SIG-M5 treated with dmso at 0.1 percent for 504 hours (cell line): Measurements from ENCODE around the gene MAGI1.

Experiments
- DNase-seq: peaks from one replicate; lab custom pipeline; 2025; ENCODE audit not compliant: unreplicated experiment; lab: John Stamatoyannopoulos, UW

Gene MAGI1

DNA sequence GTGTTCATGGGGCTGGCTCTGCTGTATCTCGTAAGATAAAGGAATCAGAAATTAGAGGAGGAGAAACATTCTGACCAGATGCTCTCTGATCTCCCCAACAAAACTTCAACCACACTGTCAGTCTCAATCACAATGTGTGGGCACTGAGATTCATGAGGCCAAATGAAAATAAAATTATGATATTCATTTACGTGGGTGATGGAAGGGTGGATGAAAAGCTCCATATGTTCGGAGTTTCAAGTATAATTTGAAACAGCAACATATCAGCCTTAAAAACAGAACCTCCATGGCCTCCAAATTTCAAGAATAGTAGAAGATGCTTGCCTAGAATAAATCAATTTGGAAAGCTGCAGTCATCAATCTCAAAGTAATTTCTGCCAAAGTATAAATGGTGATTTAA, 363.7 kb downstream of the MAGI1 start:
- DNase-seq = no peak

DNA sequence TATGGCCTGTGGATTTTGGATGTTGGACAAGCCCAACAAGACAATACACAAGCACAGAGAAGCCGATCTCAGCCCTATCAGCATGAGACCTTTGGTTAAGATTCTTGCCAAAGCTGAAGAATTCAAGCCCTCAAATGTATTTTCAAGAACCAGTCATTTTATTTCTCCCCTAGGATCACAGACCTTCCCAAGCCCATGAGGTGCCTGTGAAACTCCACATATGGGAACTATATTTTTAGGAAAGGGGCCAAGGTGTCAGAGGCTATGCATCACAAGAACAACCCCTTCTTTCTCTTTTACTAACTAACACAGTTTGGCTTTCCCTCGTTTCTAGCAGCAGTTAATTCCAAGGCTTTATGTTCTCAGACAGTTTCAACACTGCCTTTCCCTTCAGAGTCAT, 364.5 kb downstream of the MAGI1 start:
- no peak for DNase-seq

DNA sequence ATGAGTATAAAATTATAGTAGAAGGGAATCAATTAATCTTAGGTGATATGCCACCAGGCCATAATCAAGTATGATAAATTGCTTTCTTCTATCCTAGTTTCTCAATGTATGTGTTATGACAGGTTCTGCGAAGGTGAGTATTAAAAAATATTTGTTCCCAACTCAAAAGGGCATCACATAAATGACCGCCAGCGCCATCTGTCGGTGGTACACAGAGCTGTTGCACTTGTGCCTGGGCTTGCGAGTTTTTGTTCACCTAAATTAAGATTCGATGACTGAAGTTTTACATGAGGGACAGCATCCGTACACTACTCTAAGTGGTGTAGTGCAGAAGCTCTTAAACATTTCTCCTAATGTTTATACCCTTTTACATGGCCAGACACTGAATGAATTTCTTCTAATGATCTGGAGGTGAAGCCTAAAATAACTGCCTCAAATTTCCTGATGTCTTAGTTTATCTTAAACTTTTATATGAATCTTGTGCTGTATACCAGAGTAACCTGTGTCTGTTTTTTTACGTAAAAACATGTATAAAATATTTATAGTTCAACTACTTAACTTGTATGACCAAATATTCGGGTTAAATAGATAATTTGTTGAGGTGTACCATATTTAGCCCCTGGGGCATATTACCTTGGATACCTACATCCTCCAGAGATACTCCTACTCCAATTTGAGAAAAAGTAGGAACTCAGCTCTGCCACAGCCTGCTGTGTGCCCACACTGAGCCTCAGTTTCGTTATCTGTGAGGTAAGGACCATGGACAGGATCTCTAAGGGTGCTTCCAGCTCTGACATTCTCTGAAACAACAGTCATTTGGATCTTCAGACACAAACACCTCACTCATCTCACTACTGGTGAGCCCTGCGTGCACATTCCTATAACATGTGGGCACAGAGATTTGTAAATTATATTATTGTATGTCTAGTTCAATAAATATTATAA, 365.6 kb downstream of the MAGI1 start:
- DNase-seq = peak; percentile 13

DNA sequence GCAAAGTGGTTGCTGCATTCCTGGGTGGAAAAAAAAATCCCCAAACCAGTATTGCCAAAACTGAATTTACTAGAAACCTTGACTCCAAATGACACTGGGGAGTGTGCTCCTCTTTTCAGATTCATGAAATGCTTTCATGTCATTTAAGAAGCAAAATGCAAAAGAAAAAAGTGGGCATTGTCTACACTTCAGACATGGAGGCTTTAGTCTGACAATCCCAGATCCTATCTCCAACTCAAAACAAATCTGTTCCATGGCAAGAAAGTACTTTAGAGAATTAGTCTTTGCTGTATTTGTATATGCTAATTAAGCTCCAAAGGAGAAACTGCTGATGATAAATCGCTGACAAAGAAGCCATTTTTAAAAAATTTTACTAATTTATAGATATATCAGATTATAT, 366.7 kb downstream of the MAGI1 start:
- DNase-seq = no peak

DNA sequence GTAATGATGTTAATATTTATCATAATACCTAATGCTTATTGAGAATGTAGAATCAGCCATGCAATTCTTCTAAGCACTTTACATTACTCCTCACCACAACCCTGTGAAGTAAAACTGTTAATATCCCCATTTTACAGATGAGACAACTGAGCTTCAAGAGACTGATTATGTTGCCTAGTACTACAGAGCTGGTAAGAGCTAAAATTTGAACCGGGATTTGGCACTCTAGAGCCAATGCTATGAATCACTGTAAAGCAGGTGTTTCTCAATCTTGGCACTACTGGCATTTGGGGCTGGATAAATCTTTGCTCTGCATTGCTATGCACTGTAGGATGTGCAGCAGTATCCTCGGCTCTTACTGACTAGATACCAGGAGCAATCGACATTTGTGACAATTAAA, 367.7 kb downstream of the MAGI1 start:
- no peak for DNase-seq

DNA sequence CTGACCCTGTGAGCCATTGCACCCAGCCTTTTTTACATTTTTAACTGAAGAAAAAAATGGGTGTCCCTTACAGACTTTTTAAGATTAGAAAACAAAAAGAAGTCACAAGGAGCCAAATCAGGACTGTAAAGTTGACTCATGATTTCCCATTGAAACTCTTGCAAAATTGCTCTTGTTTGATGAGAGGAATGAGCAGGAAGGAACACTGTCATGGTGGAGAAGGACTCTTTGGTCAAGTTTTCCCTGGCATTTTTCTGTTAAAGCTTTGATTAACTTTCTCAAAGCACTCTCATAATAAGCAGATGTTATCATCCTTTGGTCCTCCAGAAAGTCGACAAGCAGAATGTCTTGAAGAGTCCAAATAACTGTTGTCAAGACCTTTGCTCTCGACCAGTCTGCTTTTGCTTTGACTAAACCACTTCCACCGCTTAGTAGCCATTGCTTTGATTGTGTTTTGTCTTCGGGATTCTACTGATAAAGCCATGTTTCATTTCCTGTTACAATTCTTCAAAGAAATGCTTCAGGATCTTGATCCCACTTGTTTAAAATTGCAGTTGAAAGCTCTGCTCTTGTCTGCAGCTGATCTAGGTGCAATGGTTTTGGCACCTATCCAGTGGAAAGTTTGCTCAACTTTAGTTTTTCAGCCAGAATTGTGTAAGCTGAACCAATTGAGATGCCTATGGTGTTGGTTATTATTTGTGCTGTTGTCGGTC, 369.4 kb downstream of the MAGI1 start:
- DNase-seq = no peak

DNA sequence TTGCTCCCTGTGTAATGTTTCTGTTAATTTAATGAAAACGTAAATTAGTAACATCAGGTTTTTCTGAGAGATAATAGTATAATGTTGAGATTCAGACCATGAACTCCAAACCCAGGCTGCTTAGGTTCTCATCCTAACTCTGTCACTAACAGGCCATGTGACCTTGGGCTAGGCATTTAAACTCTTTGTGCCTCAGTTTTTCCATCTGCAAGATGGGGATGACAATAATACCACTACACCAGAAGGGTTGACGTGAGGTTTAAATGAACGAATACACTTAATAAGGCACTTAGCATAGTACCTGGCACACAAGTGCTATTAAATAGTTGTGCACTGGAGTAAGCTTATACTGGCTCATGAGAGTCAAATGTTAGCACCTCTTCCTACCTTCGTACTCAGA, 370.8 kb downstream of the MAGI1 start:
- no peak for DNase-seq

DNA sequence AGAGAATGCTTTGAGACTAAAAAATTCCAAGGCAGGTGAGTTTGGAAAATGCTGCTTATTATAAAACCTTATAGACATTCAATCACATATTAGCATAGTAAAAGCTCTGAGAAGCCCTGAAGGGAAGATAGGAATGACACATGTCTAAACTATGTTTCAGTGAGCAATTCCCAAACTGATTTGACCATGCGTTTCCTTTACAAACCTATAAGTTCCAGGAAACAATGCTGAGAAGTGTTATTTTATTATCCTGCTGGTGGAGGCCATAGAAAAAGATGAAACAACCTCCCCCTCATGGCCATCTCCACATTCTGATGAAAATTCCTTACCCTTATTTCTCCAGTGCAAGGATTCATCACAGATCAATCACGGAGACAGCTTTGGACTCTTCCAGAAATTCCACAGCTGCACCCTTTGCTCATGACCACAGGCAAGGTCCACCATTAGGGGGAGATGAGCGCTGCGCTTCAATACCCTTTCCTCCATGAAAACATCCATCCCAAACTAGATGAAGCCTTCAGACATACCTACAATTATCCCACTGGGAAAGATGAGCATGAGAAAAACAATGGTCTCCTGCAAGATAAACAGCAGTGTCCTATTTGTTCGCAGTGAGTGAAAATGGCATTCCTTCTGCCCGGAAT, 372.1 kb downstream of the MAGI1 start:
- no peak for DNase-seq

DNA sequence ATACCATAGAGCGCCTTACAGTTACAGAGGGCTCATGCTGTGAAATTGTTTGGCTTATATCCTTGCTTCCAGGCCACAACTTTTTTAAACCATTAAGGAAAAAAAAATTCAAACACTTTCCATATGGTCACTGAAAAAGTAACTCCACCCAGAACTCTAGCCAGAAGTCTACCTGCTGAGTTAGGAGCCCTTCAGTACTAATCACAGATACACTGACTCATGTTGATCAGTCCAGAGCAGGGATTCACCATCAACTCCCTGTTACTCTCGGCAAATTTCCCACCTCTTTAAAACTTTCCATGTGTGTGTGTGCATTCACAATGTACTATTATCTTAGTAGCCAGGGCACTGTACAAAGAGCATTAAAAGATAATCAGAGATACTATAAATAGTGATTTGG, 372.8 kb downstream of the MAGI1 start:
- no peak for DNase-seq

DNA sequence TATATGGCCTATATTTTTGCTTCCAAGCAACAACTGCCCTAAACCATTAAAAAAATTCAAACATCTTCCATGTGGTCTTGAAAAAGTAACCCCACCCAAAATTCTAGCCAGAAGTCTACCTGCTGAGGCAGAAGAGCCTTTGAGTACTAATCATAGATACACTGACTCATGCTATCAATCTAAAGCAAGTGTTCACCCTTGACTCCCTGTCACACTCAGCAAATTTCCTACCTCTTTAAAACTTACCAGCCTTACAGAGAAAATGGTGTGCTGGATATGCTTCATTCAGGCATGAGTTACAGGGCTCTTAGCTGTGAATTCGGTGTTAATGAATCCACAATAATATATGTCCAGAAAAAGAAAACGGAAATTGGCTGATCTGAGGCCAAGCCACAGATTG, 373.8 kb downstream of the MAGI1 start:
- DNase-seq = no peak

DNA sequence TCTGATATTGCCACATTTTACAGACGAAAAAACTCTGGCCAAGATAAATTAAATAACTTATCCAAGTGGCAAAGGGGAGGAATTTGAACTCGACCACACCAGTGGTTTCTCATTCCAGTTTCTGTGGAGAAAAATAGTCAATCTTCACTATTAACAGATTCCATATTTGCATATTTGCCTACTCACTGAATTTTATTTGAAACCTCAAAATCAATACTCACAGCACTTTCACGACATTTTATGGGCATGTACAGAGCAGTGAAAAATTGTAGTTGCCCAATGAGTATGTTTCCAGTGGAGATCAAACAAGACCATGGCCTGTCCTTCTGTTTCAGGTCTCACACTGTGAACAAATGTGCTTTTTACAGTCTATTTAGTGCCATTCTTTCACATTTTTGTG, 374.3 kb downstream of the MAGI1 start:
- no peak for DNase-seq

DNA sequence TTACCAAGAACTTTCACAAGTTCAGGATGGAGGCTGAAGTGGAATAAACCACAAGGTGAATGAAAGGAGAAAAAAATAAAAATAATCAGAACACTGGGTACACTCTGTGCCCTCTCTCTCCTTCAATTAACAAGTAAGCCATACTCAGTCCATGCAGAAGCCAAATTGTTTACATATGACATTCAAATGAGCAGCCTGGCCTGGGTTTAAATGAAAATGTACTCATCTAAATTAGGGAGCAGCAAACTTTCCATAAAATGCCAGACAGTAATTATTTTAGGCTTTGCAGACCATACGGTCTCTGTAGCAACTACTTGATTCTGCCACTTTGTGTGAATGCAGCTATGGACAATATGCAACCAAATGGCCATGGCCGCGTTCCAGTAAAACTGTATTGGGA, 376.6 kb downstream of the MAGI1 start:
- no peak for DNase-seq

DNA sequence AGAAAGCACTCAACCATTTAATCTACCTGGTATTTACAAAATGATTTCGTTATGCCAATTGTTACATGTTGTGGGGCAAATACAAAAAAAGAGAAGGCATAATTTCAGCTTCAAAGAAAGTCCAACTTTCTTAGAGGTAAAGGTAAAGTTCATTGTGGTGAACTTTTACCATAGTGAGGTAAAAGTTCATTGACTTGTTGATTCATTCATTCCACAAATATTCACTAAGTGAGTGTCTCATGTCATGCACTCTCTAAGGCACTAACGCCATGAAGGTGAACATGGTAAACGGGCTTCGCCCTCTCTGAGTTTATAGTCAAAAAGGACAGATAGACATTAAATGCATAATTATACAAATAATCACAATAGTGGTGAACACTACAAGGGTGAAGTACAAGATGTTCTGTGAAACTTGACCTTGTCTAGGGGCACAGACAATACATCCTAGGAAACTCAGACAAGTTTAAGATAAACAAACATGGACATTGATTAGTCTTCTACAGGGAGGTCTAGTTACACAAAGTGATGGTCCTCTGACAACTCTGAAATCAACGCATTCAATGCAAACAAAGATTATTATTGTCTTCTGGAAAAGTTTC, 378.6 kb downstream of the MAGI1 start:
- no peak for DNase-seq

DNA sequence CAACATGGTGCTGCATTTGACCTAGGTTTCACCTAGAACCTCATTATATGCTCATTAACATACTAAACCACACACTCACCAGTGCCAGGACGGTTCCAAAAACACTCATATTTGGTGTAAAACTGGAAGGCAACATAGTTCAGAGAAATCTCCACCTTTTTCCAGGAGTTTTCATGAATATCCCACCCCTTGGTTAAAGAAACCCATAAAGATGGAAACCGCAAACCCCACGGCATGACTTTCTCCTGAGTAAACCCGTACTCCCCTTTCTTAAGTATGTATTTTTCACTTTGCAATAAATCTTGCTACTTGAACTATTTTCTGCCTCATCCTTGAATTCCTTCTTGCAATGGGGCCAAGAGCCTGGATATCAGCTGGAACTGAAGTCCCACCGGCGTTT, 379.3 kb downstream of the MAGI1 start:
- DNase-seq = no peak

DNA sequence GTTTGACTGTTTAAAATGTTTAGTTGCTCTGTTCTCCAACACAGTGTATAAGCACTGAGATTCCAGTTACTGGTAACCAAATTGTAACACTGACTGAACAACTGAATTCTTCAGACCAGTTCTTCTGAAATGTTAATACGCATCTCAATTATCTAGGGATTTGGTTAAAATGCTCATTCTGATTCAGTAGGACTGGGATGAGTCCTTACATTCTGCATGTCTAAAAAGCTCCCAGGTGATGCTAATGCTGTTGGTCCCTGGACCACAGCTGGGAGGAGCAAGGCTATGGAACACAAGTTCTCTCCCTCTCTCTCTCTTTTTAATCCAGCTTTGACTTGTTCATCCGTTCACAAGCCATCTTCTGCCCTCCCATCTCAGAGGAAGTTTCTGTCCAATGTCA, 380.3 kb downstream of the MAGI1 start:
- DNase-seq = no peak

DNA sequence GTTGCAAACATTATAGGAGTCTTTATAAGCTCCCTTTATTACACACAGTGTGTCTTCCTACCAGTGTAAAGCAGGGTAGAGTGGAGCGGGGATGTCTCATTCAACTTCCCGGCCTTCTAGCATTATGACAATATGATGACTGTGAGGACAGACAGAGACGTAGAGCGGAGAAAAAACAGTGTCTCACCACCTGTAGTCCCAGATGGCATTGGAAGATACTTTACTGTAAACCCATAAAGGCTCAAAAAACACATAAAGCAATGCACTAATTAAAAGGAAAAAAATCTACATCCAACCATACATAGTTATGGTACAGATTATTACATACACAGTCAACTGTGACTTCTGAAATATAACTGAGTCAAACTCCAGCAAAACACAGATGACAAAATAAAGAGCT, 383.7 kb downstream of the MAGI1 start:
- DNase-seq = no peak

DNA sequence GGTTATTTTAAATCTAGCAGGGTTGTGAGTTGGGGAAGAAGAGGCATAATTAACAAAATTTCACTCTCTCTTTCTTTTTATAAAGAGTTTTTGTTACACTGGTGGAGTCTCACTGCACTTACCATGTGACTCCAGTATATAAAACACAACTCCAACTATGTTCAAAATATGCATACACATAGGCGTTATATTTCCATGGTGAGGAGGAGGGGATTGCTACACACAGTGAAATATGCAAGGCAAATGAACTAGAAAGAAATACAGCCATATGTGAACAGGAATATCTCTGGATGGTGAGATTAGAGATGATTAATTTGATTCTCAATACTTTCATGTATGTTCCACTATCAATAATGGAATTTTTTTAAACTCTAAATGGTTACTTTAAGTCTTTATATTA, 385.0 kb downstream of the MAGI1 start:
- no peak for DNase-seq

DNA sequence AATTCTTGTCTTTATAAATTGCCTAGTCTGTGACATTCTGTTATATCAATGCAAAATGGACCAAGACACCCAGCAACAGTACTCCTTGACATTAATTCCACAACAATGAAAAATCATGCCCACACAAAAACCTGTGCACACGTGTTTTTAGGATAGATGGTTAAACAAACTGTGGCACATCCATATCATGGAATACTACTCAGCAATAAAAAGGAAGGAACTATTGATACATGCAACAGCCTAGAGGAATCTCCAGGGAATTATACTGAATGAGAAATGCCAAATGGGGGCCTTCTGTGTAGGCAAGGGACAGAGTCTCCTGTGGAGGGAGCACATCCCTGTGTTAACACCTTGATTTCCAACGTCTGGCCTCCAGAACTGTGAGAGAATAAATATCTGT, 388.5 kb downstream of the MAGI1 start:
- no peak for DNase-seq

DNA sequence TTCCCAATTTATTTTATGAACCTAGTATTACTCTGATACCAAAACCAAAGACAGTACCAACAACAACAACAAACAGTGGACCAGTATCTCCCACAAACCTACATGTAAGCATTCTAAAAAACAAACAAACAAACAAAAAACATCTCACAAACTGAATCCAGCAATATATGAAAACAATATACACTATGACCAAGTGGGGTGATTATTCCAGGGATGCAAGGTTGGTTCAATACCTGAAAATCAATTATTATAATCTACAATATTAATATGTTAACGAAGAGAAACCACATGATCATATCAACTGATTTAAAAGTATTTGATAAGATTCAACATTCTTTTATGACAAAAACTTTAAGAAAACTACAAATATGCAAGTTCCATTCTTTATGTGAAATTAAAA, 391.3 kb downstream of the MAGI1 start:
- DNase-seq = no peak

DNA sequence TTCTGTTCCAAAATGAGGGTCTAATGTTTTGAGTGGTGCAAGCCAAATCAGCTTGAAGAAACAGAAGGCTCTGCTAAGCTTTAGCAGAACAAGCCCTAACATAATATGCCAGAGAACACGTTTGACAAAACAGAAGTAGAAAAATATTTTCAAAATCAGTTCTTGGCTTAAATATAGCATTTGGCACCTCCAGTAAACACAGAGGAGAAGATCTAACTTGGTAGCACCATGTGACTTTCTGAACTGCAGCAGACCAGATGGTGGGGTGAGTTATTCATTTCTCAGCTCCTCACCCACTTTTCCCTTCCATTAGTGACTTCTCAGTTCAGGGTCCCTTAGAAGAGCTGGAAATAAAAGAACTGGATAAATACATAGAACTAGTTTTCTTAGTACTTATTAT, 395.8 kb downstream of the MAGI1 start:
- no peak for DNase-seq

DNA sequence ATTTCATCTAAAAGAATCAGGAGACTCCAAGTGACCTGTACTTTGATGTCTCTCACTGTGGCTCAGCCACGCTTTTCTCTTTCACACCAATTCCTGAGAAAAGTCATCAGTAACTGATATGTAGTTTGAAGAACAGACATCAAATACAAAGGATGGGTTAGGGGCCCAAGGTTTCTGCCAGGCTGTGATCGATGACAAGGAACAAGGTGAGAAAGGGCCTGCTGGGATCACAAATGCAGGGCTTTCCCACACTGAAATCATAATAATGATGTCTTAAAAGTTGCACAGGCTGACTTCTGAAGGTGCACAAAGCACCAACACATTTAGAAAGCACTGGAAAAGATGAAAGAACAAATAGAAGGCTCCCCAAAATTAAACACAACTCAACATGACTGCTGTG, 396.9 kb downstream of the MAGI1 start:
- no peak for DNase-seq

DNA sequence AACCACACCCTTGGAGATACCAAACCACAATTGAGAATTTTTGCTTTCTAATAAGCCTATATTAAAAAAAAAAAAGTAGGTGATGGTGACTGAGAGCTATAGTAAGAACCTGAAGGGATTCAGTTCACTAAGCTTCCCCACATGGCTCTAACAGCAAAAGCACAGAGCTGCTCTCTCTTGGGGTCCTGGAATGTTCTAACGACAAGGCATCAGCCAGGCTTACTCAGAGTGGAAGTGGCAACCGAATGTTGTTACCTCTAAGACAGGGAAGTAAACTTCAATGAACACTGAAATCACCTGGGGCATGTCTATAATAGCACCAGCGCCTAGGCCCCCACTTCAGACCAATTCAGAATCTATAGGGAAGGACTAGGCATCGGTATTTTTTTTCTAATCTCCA, 397.7 kb downstream of the MAGI1 start:
- no peak for DNase-seq
